Natural killer cell (primary cell): ENCODE measurements around the gene ZNF136. TPM values are rescaled to one million over a fixed set of nuclear protein-coding genes. Genes with fewer than 3 reads are reported as not detected.
A peak's percentile ranks its signal among the peaks of the same experiment; 100 is the strongest.

ENCODE experiments used
- ATAC-seq, 3 donors: fragments of 150-1000 bp in 2 of 3; fragments of 200-7000 bp in 1 of 3; cut with Tn5 transposase; 1 replicate in 1 of 3; 2 replicates in 2 of 3; pipeline ENCODE4 v1.10.0; 2021; ENCODE audit warnings: mild to moderate bottlenecking in 2 of 3, moderate library complexity in 2 of 3
- DNase-seq, 2 donors: peaks; one replicate each; pipeline versions ENCODE4 v3.0.0 to v3.0.0-alpha.2; 2013 to 2021; ENCODE audit warnings: mixed read lengths in 1 of 2
- H3K27ac ChIP-seq: one replicate; pipeline ENCODE4 v1.5.1; 2013; ENCODE audit warnings: mild to moderate bottlenecking, low read length
- H3K27me3 ChIP-seq: one replicate; pipeline ENCODE4 v1.6.1; 2013; ENCODE audit warnings: low read length; ENCODE audit not compliant: control insufficient read depth, insufficient read depth
- H3K36me3 ChIP-seq: one replicate; pipeline ENCODE4 v1.6.1; 2013; ENCODE audit warnings: low read length; ENCODE audit not compliant: control insufficient read depth, insufficient read depth
- H3K4me1 ChIP-seq: one replicate; pipeline ENCODE4 v1.6.1; 2013; ENCODE audit warnings: low read length; ENCODE audit not compliant: control insufficient read depth, insufficient read depth
- H3K4me3 ChIP-seq: one replicate; pipeline ENCODE4 v1.5.1; 2013; ENCODE audit warnings: low read length
- H3K9me3 ChIP-seq: one replicate; pipeline ENCODE4 v1.6.1; 2013; ENCODE audit warnings: low read length; ENCODE audit not compliant: control insufficient read depth, insufficient read depth
- H3K27ac Mint-ChIP-seq, 2 donors: one replicate each; pipeline ENCODE4 v1.8.0; 2022; ENCODE audit warnings: mild to moderate bottlenecking in 2 of 2, mixed read lengths in 2 of 2, moderate library complexity in 1 of 2
- H3K27me3 Mint-ChIP-seq, 2 donors: one replicate each; pipeline ENCODE4 v1.8.0; 2022; ENCODE audit warnings: low read depth in 2 of 2, mixed read lengths in 2 of 2
- H3K36me3 Mint-ChIP-seq: one replicate; pipeline ENCODE4 v1.8.0; 2022; ENCODE audit warnings: mixed read lengths
- H3K4me1 Mint-ChIP-seq, 2 donors: one replicate each; pipeline ENCODE4 v1.8.0; 2022; ENCODE audit warnings: mixed read lengths in 2 of 2
- H3K4me3 Mint-ChIP-seq: one replicate; pipeline ENCODE4 v1.8.0; 2022; ENCODE audit warnings: mild to moderate bottlenecking, moderate library complexity, mixed read lengths
- H3K9me3 Mint-ChIP-seq, 2 donors: one replicate each; pipeline ENCODE4 v1.8.0; 2022; ENCODE audit warnings: mixed read lengths in 2 of 2
- WGBS: methylation state at CpG from one replicate; pipeline ENCODE4 v1.1.7; 2013; ENCODE audit warnings: missing lambda C conversion rate; ENCODE audit not compliant: insufficient coverage; 5-methylcytosine and 5-hydroxymethylcytosine counted together
- intact Hi-C: fragments of 100-400 bp; cut with micrococcal nuclease; formaldehyde crosslinking; loops from one replicate; pipeline ENCODE4 v1.14.2; 2022
- total RNA-seq, 4 donors: library from RNA; stranded (reverse); fragments of 120-200 nt in 1 of 4; gene quantifications; one replicate each; pipeline versions ENCODE4 v1.2.3 to v1.2.4, GENCODE V29; 2013 to 2022
- TF ChIP-seq, protein P1 (sequence below): fragments of 200-600 bp; IDR thresholded peaks from one replicate; pipeline ENCODE4 v1.8.0; 2022; ENCODE audit warnings: antibody characterized with exemption

ZNF136 gene
- total RNA-seq, 3 donors from 2014 or later (not counting 1 experiment from before 2014, with no cell fraction given) = 31.5 to 47.7 (median 39.8) TPM

DNA sequence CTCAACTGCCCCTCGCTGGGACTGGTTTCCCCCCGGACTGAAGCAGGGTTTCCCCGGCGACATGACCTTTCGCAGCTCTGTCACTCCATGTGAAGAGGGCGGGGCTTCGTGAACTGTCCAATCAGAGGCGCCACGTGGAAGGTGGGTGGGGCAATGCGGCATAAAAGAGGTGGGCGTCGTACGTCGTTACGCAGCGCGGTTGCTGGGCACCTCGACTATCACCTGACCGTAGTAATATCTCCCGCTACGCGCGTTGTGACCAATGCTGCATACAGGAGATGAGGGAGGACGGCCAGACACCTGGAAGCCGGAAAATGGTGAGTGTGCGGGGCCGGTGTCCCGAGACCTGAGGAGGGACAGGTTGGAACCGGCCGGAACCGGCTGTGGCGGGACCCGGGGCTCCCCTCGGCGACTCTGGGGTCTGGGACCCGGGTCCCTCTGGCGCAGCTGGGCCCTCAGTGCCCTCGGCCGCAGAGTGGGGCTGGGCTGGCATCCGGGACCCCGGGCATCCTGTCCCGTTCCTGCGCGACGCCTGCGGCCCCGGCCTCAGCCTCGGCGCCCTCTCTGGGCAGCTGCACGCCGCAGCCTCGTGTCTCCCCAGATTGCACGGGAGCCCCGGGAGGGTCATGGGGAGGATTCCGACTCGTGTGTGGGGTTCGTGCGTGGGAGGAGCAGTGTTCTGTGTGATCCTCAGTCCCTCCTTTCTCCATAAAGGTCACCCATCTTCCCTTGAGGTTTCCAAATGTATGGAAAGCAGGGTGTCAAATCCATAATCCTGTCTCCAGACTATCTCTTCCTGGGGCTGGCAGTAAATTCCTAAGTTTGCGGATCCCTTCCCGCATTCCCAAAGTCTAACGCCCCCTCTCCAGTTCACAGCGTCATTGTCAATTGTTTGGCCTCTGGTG, 32.2 kb downstream of the ZNF136 start:
- Histone ChIP-seq H3K9me3 (peaks cover 34% of the 10 kb centered on the region), H3K4me3 (peak overlapping the region; percentile 72), H3K4me1 (peaks cover 21% of the 10 kb centered on the region), H3K36me3 (peaks cover 3% of the 10 kb centered on the region), H3K27ac (peak overlapping the region; percentile 77), H3K27me3 (no peaks in the 10 kb centered on the region)
- Mint-ChIP-seq H3K9me3 (no peaks in the 10 kb centered on the region), H3K4me3 (peak overlapping the region; percentile 91), H3K36me3 (peaks cover 14% of the 10 kb centered on the region), H3K4me1 (peaks cover 28 to 32% of the 10 kb centered on the region in 2 donors), H3K27ac (peak overlapping the region; percentile 90 to 93), H3K27me3 (no peaks in the 10 kb centered on the region)
- WGBS = 6% methylated on average over 58 of the region's 62 CpGs
- intact Hi-C loops = no loop called here
- peak; percentile 96 to 98 (median 97) for ATAC-seq
- peak; percentile 78 to 95 for DNase-seq
- TF ChIP-seq, protein P1, sequence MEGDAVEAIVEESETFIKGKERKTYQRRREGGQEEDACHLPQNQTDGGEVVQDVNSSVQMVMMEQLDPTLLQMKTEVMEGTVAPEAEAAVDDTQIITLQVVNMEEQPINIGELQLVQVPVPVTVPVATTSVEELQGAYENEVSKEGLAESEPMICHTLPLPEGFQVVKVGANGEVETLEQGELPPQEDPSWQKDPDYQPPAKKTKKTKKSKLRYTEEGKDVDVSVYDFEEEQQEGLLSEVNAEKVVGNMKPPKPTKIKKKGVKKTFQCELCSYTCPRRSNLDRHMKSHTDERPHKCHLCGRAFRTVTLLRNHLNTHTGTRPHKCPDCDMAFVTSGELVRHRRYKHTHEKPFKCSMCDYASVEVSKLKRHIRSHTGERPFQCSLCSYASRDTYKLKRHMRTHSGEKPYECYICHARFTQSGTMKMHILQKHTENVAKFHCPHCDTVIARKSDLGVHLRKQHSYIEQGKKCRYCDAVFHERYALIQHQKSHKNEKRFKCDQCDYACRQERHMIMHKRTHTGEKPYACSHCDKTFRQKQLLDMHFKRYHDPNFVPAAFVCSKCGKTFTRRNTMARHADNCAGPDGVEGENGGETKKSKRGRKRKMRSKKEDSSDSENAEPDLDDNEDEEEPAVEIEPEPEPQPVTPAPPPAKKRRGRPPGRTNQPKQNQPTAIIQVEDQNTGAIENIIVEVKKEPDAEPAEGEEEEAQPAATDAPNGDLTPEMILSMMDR = no peak

DNA sequence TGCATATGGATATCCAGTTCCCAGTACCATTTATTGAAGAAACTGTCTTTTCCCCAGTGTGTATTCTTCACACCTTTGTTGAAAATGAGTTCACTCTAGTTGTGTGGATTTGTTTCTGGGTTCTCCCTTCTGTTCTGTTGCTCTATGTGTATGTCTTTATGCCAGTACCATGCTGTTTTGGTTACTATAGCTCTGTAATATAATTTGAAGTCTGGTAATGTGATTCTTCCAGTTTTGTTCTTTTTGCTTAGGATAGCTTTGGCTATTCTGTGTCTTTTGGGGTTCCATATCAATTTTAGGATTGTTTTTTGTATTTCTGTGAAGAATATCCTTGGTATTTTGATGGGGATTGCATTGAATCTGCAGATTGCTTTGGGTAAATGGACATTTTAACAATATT, 35.2 kb downstream of the ZNF136 start:
- no peak for ATAC-seq
- H3K27me3 Mint-ChIP-seq = no peaks in the 10 kb centered on the region
- H3K4me3 Mint-ChIP-seq = peak overlapping the region; percentile 2

DNA sequence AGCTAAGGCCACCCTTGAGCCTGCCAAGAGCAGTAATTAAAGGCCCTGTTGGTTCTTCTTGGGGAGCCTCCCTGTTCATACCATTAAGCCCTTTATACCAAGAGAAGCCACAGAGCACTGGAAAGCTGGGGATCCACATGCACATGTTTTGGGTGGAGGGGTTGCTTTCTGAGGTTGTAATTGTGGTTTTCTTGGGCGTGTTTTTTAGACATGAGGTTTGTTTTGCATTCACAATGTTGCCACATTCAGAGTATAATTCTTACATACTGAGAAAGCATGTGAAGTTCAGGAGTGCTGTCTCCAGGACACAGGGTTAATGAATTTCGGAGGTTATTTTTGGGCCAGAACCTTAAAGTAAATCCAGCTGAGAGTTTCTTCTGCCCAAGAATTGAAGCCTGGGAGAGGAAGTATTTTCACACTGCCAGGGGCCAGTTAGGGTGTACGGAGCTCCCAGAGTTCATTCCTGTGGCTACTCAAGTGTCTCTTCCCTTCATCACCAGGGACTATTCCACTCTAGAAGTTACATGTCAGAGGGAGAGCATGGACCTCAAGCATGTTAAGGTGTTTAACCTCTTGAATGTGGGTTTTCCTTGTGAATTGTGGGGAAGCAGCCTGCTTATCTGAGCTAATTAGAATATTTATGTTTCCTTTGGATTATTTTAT, 37.0 kb downstream of the ZNF136 start:
- Histone ChIP-seq H3K4me3 (no peak overlapping the region), H3K4me1 (peaks cover 14% of the 10 kb centered on the region), H3K9me3 (peaks cover 3% of the 10 kb centered on the region), H3K27me3 (no peaks in the 10 kb centered on the region), H3K27ac (no peak overlapping the region), H3K36me3 (no peaks in the 10 kb centered on the region)
- Mint-ChIP-seq H3K36me3 (peaks cover 10% of the 10 kb centered on the region), H3K4me1 (peaks cover 28 to 44% of the 10 kb centered on the region in 2 donors), H3K9me3 (no peaks in the 10 kb centered on the region), H3K27ac (peak overlapping the region; percentile 35 to 48), H3K27me3 (no peaks in the 10 kb centered on the region), H3K4me3 (no peak overlapping the region)
- intact Hi-C loops = no loop called here
- TF ChIP-seq, protein P1 = no peak
- peak in 1 of 2 donors; percentile 12 for DNase-seq
- ATAC-seq = no peak
- 26% methylated on average over 3 of the region's 3 CpGs for WGBS

More for the DNA sequence above, 35.2 kb downstream of the ZNF136 start:
- Mint-ChIP-seq H3K27ac (no peak overlapping the region), H3K9me3 (no peaks in the 10 kb centered on the region), H3K4me1 (peaks cover 33 to 49% of the 10 kb centered on the region in 2 donors), H3K36me3 (peaks cover 10% of the 10 kb centered on the region)
- H3K36me3 ChIP-seq = no peaks in the 10 kb centered on the region
- H3K27me3 ChIP-seq = no peaks in the 10 kb centered on the region
- no peak overlapping the region for H3K4me3 ChIP-seq
- H3K27ac ChIP-seq = no peak overlapping the region
- intact Hi-C loops = no loop called here
- DNase-seq = no peak
- H3K4me1 ChIP-seq = peaks cover 22% of the 10 kb centered on the region
- H3K9me3 ChIP-seq = peaks cover 15% of the 10 kb centered on the region
- TF ChIP-seq, protein P1 = no peak
